CD4-positive, alpha-beta memory T cell (primary cell): Measurements from ENCODE around the gene IL17REL. TPM values are rescaled to one million over a fixed set of nuclear protein-coding genes. Genes with fewer than 3 reads are reported as not detected.
A peak's percentile ranks its signal among the peaks of the same experiment; 100 is the strongest.

Experiments
- CTCF ChIA-PET: fragments of 350-600 bp; sonication (Branson Sonifier 250); formaldehyde crosslinking; loops from one replicate; lab custom pipeline; 2021; ENCODE audit warnings: inconsistent platforms; ENCODE audit not compliant: partially characterized antibody; lab: Charles Lee
- POLR2A ChIA-PET: fragments of 350-600 bp; sonication (Branson Sonifier 250); formaldehyde crosslinking; loops from one replicate; lab custom pipeline; 2021; ENCODE audit not compliant: partially characterized antibody; lab: Charles Lee
- DNase-seq, 5 donors: peaks; one replicate each; pipeline versions ENCODE4 v3.0.0 to v3.0.0-alpha.2; 2020 to 2022; ENCODE audit warnings: mixed read lengths in 1 of 5
- H3K27ac ChIP-seq: one replicate; pipeline ENCODE4 v1.7.0; 2013; ENCODE audit warnings: low read depth, low read length
- H3K27me3 ChIP-seq: 2 replicates; pipeline ENCODE4 v1.7.0; 2013; ENCODE audit warnings: mild to moderate bottlenecking, low read length, moderate library complexity; ENCODE audit not compliant: insufficient read depth
- H3K36me3 ChIP-seq: 2 replicates; pipeline ENCODE4 v1.7.0; 2013; ENCODE audit warnings: mild to moderate bottlenecking, low read length, moderate library complexity; ENCODE audit not compliant: insufficient read depth
- H3K4me1 ChIP-seq: 2 replicates; pipeline ENCODE4 v1.7.0; 2013; ENCODE audit warnings: mild to moderate bottlenecking, low read length, moderate library complexity; ENCODE audit not compliant: insufficient read depth
- H3K4me3 ChIP-seq, 2 donors: one replicate each; pipeline ENCODE4 v1.7.0; 2013; ENCODE audit warnings: low read length in 2 of 2, mild to moderate bottlenecking in 1 of 2
- H3K9me3 ChIP-seq, 2 donors: one replicate each; pipeline ENCODE4 v1.7.0; 2013; ENCODE audit warnings: low read length in 2 of 2, control low read depth in 1 of 2; ENCODE audit not compliant: control insufficient read depth in 1 of 2
- H3K27ac Mint-ChIP-seq, 7 donors: one replicate each; pipeline ENCODE4 v1.8.0; 2020 to 2021; ENCODE audit warnings: mixed read lengths in 7 of 7, mild to moderate bottlenecking in 6 of 7, inconsistent platforms in 3 of 7, moderate library complexity in 3 of 7
- H3K27me3 Mint-ChIP-seq, 2 donors: one replicate each; pipeline ENCODE4 v1.8.0; 2020 to 2021; ENCODE audit warnings: mixed read lengths in 2 of 2
- H3K36me3 Mint-ChIP-seq, 2 donors: one replicate each; pipeline ENCODE4 v1.8.0; 2020 to 2021; ENCODE audit warnings: mixed read lengths in 2 of 2, inconsistent platforms in 1 of 2, mild to moderate bottlenecking in 1 of 2
- H3K4me1 Mint-ChIP-seq, 4 donors: one replicate each; pipeline ENCODE4 v1.8.0; 2020 to 2021; ENCODE audit warnings: mixed read lengths in 4 of 4, mild to moderate bottlenecking in 1 of 4
- H3K4me3 Mint-ChIP-seq, 8 donors: one replicate each; pipeline ENCODE4 v1.8.0; 2020 to 2021; ENCODE audit warnings: mixed read lengths in 8 of 8, mild to moderate bottlenecking in 7 of 8, moderate library complexity in 6 of 8, inconsistent platforms in 3 of 8
- H3K9me3 Mint-ChIP-seq, 8 donors: one replicate each; pipeline ENCODE4 v1.8.0; 2020 to 2021; ENCODE audit warnings: mixed read lengths in 8 of 8, mild to moderate bottlenecking in 5 of 8, inconsistent platforms in 3 of 8, moderate library complexity in 1 of 8
- intact Hi-C: fragments of 100-400 bp; cut with micrococcal nuclease; formaldehyde crosslinking; loops from one replicate; pipeline ENCODE4 v1.15.1; 2023
- polyA plus RNA-seq, 2 donors: library from polyadenylated mRNA; unstranded; fragments of 300-500 nt; fragmentation: Illumina TruSeq; gene quantifications; one replicate each; pipeline ENCODE4 v1.2.3, GENCODE V29; 2021
- total RNA-seq, 2 experiments: library from RNA; stranded (reverse); gene quantifications; one replicate each; pipeline ENCODE4 v1.2.3, GENCODE V29; 2021

The IL17REL gene
- total and polyA plus RNA-seq, 4 experiments from 2014 or later: not detected

DNA sequence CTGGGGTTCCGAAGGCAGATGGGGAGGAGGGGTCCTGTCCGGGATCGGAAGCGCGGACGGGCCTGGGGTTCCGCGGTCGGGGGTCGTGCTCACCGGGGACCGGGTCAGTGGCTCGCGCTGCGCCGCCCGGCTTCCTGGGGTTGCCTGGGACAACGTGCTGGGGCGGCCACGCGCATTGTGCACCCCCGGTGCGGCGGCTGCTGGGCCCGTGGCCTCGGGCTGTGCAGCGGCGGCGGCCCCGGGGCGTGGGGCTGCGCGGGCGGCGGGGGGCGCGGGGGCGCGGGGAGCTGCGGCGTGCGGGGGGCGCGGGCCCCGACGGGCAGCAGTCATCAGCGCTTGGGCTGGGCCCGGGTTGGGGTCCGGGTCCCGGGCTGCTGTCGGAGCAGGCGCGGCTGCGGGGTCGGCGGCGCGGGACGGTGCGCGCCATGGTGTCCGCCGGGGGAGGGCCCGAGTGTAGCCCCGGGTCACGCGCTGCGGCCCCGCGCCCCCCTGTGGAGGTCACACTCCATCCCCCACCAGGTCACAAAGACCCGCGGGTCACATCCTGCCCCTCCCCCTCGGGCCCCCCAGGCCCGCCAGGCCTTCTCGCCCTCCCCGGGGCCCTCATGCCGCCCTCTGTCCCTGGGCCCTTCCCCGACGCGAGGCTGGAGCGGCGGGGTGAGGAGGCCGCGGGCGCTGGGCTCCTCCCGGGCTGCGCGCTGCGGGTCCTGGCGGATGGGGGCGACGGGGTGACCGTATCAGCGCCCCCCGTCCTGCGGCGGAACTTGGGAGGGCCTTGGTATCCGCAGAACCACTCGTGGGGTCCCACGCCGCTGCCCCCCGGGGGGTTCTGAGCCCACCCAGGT lies 45.7 kb upstream of the IL17REL start, which contains the start of gene TTLL8:
Gene TTLL8, minus strand, starts transcription at position 238 of the 845 bp plus-strand sequence.
- peak within 1 kb of the TSS in 1 of 8 donors; percentile 74 for H3K4me3 Mint-ChIP-seq
- POLR2A ChIA-PET: no interaction called here
- Histone ChIP-seq H3K9me3 (no peaks in the 10 kb centered on the region), H3K27me3 (peaks cover 5% of the 10 kb centered on the region), H3K36me3 (no peaks in the 10 kb centered on the region), H3K4me3 (no peak within 1 kb of the TSS), H3K4me1 (no peaks in the 10 kb centered on the region), H3K27ac (no peak within 1 kb of the TSS)
- H3K4me1 Mint-ChIP-seq: no peaks in the 10 kb centered on the region
- peaks cover 0 to 4% of the 10 kb centered on the region in 2 donors for H3K36me3 Mint-ChIP-seq
- no peak for DNase-seq
- H3K27me3 Mint-ChIP-seq: peaks cover 16 to 38% of the 10 kb centered on the region in 2 donors
- H3K27ac Mint-ChIP-seq: no peak within 1 kb of the TSS
- peaks cover 0 to 10% (median under 1%) of the 10 kb centered on the region in 8 donors for H3K9me3 Mint-ChIP-seq
- CTCF ChIA-PET: no interaction called here
- intact Hi-C loops: no loop called here

DNA sequence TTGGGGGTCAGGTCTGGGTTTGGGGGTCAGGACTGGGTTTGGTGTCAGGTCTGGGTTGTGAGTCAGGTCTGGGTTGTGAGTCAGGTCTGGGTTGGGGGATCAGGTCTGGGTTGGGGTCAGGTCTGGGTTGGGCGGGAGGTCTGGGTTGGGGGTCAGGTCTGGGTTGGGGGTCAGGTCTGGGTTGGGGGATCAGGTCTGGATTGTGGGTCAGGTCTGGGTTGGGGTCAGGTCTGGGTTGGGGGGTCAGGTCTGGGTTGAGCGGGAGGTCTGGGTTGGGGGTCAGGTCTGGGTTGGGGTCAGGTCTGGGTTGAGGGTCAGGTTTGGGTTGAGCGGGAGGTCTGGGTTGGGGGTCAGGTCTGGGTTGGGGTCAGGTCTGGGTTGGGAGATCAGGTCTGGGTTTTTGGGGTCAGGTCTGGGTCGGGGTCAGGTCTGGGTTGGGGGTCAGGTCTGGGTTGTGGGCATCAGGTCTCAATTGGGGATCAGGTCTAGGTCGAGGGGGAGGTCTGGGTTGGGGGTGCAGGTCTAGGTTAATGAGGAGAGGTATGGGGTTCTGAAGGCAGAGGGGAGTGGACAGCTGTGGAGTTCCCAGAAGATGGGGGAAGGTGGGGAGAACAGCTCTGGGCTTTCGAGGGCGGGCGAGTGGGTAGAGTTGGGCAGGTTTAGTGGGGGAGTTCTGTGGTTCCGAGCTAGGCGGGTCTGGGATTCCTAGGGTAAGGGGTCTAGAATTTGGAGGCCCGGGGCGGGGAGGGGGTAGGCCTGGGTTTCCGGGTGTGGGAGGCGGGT lies 44.9 kb upstream of the IL17REL start:
- no peak overlapping the region for H3K27ac ChIP-seq
- no peaks in the 10 kb centered on the region for H3K9me3 ChIP-seq
- ChIA-PET CTCF (no interaction called here), POLR2A (no interaction called here)
- H3K36me3 ChIP-seq: no peaks in the 10 kb centered on the region
- H3K4me3 ChIP-seq: no peak overlapping the region
- H3K27me3 Mint-ChIP-seq: peaks cover 17 to 38% of the 10 kb centered on the region in 2 donors
- intact Hi-C loops: no loop called here
- H3K27ac Mint-ChIP-seq: no peak overlapping the region
- no peaks in the 10 kb centered on the region for H3K4me1 ChIP-seq
- peaks cover 5% of the 10 kb centered on the region for H3K27me3 ChIP-seq
- H3K4me1 Mint-ChIP-seq: no peaks in the 10 kb centered on the region
- peaks cover 0 to 4% of the 10 kb centered on the region in 2 donors for H3K36me3 Mint-ChIP-seq
- H3K4me3 Mint-ChIP-seq: peak overlapping the region in 1 of 8 donors; percentile 74
- H3K9me3 Mint-ChIP-seq: peaks cover 0 to 14% (median under 1%) of the 10 kb centered on the region in 8 donors
- DNase-seq: no peak

DNA sequence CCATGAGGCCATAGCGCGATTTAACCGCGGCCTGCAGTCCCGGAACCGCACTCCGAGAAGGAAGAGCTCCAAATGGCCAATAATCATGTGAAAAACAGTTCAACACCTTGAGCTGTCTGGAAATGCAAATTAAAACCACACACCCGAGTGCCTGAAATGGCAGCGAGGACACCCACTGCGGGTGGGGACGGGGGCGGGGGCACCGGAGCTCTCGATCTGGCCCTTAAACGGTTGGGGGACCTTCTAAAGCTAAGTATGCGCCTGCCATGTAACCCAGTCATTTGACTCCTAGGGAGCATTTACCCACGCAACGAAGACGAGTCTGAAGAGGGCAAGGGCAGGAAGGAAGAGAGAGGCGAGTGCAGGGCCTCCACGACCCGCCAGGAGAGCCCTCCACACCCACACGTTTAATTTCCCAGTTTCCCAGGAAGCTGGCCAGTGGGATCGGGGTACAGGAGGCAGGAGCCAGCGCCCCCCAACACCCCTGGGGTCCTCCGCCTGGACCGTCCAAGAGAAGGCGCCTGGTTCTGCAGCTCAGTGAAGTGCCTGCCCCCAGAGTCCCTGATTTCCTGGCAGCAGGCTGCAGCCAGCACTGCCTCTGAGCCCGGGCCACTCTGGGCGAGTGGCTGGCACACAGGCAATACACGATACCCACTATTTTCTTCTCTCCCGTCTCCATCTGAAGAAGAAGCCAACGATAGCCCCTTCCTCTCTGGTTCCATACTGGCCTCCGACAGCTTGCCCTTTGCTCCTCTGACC lies 43.8 kb upstream of the IL17REL start:
- ChIA-PET CTCF (no interaction called here), POLR2A (no interaction called here)
- Histone ChIP-seq H3K4me3 (no peak overlapping the region), H3K36me3 (no peaks in the 10 kb centered on the region), H3K9me3 (no peaks in the 10 kb centered on the region), H3K27ac (no peak overlapping the region), H3K27me3 (peaks cover 5% of the 10 kb centered on the region), H3K4me1 (no peaks in the 10 kb centered on the region)
- H3K9me3 Mint-ChIP-seq: peaks cover 0 to 22% (median under 1%) of the 10 kb centered on the region in 8 donors
- intact Hi-C loops: no loop called here
- H3K27me3 Mint-ChIP-seq: peaks cover 20 to 38% of the 10 kb centered on the region in 2 donors
- no peak overlapping the region for H3K27ac Mint-ChIP-seq
- no peak overlapping the region for H3K4me3 Mint-ChIP-seq
- DNase-seq: no peak
- peaks cover 0 to 4% of the 10 kb centered on the region in 2 donors for H3K36me3 Mint-ChIP-seq
- no peaks in the 10 kb centered on the region for H3K4me1 Mint-ChIP-seq

DNA sequence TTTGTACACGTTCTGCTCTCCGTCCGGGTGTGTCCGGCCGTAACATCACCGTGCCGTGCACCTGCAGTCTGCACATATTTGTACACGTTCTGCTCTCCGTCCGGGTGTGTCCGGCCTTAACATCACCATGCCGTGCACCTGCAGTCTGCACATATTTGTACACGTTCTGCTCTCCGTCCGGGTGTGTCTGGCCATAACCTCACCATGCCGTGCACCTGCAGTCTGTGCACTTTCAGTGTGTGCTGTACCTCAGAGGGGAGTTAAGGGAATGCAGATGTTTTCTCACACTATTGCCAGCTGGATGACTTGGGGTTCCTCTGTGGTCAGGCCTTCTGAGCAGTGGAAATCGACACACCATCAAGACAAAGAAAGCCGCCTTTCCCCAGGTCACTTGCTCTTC lies 41.3 kb upstream of the IL17REL start:
- intact Hi-C loops: no loop called here
- no peak for DNase-seq

DNA sequence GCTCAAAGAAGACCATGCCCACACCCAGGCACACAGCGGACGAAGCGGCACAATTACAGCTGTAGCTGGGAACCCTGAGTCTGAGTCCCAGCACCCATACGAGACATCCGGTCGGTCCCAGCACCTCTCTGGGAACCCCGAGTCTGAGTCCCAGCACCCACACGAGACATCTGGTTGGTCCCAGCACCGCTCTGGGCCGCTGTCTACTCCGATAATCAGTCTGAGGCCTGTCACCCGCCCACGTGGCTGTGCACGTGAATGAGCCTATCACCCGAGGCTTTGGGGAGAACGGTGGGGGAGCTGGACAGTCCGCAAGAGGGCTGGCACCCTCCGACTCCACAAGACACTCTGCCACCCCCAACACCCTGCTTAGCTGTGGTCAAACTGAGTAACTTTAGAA lies 39.4 kb upstream of the IL17REL start:
- no peaks in the 10 kb centered on the region for H3K9me3 ChIP-seq
- no peak overlapping the region for H3K4me3 ChIP-seq
- Mint-ChIP-seq H3K36me3 (peaks cover 0 to 4% of the 10 kb centered on the region in 2 donors), H3K4me1 (no peaks in the 10 kb centered on the region), H3K9me3 (peaks cover 0 to 22% (median under 1%) of the 10 kb centered on the region in 8 donors), H3K27ac (no peak overlapping the region), H3K27me3 (peaks cover 13 to 26% of the 10 kb centered on the region in 2 donors), H3K4me3 (no peak overlapping the region)
- no peak overlapping the region for H3K27ac ChIP-seq
- no peak for DNase-seq
- no peaks in the 10 kb centered on the region for H3K36me3 ChIP-seq
- CTCF ChIA-PET: no interaction called here
- POLR2A ChIA-PET: no interaction called here
- no peaks in the 10 kb centered on the region for H3K27me3 ChIP-seq
- intact Hi-C loops: no loop called here
- no peaks in the 10 kb centered on the region for H3K4me1 ChIP-seq

More for the DNA sequence above, 41.3 kb upstream of the IL17REL start:
- Mint-ChIP-seq H3K9me3 (peaks cover 0 to 22% (median under 1%) of the 10 kb centered on the region in 8 donors), H3K4me1 (no peaks in the 10 kb centered on the region), H3K27ac (no peak overlapping the region), H3K36me3 (peaks cover 0 to 4% of the 10 kb centered on the region in 2 donors), H3K4me3 (no peak overlapping the region), H3K27me3 (peaks cover 13 to 31% of the 10 kb centered on the region in 2 donors)
- Histone ChIP-seq H3K4me3 (no peak overlapping the region), H3K27ac (no peak overlapping the region), H3K27me3 (peaks cover 5% of the 10 kb centered on the region), H3K4me1 (no peaks in the 10 kb centered on the region), H3K36me3 (no peaks in the 10 kb centered on the region), H3K9me3 (no peaks in the 10 kb centered on the region)
- ChIA-PET CTCF (no interaction called here), POLR2A (no interaction called here)

DNA sequence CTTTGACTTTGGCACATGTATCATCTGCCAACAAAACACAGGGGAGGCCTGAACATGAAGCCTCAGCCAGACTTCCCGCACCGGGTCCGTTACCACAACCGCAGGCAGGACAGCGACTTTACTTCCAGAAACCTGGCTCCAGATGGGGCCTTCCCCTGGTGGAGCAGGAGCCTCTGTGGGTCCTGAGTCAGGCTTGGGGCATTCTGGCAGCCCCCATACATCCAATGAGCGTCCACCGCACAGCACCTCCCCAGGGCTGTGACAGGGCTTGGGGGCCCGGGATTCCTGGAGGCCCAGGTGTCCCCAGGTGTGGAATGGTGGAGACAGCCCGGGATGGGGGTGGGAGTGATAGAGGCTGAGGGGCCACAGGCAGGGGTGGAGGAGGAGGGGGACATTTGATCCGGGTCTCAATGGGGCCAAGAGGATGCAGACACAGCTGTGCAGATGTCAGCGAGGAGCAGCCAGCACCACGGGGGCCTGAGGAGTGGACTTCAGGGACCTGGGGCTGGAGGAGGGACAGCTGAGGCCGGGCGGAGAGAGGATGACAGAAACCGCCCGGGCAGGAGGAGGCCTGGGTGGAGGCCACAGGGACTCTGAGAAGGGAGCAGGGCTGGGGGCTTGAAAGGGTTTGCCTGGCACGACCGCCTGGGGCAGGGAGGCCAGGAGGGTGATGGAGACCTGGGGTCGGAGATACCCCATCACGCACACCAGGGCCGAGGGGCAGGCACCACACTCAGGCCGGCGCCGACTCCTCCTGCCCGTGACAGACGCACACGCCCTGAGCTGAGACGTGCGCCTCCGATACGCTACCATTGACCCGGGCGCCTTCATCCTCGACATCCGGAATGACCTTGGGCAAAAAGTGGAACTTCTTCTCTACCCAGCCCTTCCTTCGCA lies 37.0 kb upstream of the IL17REL start:
- peaks cover 0 to 4% (median 2%) of the 10 kb centered on the region in 4 donors for H3K4me1 Mint-ChIP-seq
- ChIA-PET POLR2A (no interaction called here), CTCF (no interaction called here)
- no peaks in the 10 kb centered on the region for H3K9me3 ChIP-seq
- H3K4me3 Mint-ChIP-seq: no peak overlapping the region
- no peak overlapping the region for H3K4me3 ChIP-seq
- peaks cover 0 to 20% (median under 1%) of the 10 kb centered on the region in 8 donors for H3K9me3 Mint-ChIP-seq
- H3K27me3 Mint-ChIP-seq: peaks cover 10 to 15% of the 10 kb centered on the region in 2 donors
- no peak for DNase-seq
- peaks cover 5% of the 10 kb centered on the region for H3K4me1 ChIP-seq
- no peak overlapping the region for H3K27ac ChIP-seq
- H3K36me3 ChIP-seq: no peaks in the 10 kb centered on the region
- peaks cover 0 to 4% of the 10 kb centered on the region in 2 donors for H3K36me3 Mint-ChIP-seq
- intact Hi-C loops: no loop called here
- no peaks in the 10 kb centered on the region for H3K27me3 ChIP-seq
- H3K27ac Mint-ChIP-seq: no peak overlapping the region
